ENCODE data around the gene SELENBP1.
A peak's percentile ranks its signal among the peaks of the same experiment; 100 is the strongest.
"Not testable (repeated sequence)": the region's sequence is repeated elsewhere in the genome, so short reads cannot be mapped to it uniquely, and the experiment has no call there.

SELENBP1 gene

DNA sequence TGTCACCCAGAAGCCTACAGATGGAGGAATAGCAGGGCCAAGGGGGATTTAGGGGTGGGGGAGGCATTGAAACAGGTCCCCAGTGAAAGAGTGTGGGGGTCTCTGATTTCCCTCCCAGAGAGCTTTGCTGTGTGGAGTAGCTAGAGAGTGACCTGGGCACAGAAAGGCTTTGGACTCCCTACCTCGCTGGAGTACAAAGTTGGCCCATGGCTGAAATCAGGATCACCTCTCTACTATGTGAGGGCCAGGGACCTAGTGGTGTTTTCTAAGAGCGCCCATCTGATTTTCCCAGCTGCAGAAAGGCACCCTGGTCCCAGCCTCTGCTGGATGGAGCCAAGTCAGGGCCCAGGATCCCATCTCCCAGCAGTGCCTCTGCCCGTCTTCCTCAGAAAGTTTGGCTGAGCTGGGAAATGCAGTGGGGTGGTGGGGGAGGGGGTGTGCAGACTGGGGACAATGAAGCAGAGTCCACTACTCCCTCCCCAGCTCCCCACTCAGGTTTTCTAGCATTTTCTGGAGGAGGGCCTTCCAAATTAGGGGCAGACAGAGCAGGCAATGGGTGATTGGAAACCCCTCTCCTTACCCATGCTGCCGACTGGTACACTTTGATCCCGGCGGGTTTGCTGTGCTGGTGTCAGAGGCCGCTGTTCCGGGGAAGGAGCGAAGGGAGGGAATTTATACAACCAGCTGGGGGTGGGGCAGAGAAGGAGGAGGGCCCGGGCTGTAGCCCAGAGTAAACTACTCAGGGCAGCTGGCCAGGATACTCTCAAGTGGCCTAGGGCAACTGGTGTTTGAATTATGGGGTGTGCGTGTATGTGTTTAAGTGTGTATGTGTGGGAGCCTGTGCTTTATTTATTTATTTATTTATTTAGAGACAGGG lies at the start of gene SELENBP1:
SELENBP1 (minus strand) TSS at position 648 of the 877 bp plus-strand sequence; CDS start at position 584, 64 bp downstream.
- FAIRE-seq: no peak

GRCh38 chr1:151419819-151420218 lies 47.3 kb upstream of the SELENBP1 start:
- FAIRE-seq: no peak

DNA sequence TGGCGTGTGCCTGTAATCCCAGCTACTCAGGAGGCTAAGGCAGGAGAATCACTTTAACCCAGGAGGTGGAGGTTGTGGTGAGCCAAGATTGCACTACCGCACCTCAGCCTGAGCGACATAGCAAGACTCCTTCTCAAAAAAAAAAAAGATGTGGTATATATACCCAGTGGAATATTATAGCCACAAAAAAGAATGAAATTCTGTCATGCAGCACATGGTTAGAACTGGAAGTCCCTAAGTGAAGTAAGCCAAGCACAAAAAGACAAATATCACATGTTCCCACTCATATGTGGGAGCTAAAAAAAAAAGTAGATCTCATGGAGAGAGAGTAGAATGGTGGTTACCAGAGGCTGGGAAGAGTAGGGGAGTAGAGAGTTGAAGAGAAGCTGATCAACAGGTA lies 45.6 kb upstream of the SELENBP1 start:
- no peak for FAIRE-seq

GRCh38 chr1:151416231-151416630 lies 43.7 kb upstream of the SELENBP1 start:
- FAIRE-seq: no peak

DNA sequence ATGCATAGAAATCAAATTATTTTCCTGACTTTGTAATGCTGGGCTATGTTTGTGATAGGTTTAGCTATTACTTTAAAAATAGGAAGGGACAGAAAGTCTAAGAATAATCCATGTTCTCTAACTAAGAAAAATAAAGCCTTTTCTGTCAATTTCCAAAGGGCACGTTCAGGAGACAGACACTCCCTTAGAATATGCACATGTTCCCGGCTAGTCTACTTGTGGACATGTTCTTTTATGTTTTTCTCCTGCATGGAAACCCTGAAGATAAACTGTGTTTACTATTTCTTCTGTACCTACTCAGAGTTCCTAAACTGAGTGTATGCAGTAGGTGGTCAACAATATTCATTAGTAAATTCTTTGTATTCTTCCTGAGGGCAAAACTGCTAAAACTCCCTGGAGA lies 39.4 kb upstream of the SELENBP1 start:
- no peak for FAIRE-seq

DNA sequence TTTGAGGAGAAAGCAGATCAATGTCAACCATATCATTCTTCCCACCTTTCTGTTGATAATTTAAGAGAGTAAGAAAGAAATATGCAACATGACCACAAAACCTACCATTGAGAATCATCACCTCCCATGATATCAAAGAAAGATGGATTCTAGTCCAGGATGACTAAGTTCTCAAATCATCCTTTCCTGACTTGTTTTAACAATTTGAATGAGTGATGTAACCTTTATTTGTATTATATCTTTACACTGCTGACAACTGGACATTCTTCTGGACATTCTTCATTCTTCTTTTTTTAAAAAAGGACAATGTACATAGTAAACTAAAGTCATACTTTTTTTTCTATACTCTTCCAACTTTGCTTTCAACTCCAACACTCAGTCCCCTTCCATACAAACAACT lies 36.4 kb upstream of the SELENBP1 start:
- FAIRE-seq: no peak

GRCh38 chr1:151407304-151407703 lies 34.8 kb upstream of the SELENBP1 start:
- no peak for FAIRE-seq

DNA sequence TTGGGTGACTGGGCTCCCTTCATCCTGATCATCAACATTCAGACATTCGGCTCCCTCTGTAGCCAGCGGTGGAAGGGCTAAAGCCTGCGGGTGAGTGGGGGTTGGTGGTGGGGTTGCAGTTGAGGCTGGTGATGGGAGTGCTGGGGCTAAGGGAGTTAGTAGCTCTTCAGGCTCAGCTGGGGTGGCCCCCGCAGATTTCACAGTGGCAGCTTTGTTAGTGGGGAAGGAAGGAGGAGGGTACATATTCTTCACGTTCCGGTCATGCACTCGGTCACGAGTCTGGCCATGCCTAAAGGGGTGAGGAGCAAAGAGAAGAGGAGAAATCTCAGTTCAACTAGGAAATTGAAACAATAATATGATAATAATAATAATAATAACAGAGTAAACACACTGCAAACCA lies 33.7 kb upstream of the SELENBP1 start:
- no peak for FAIRE-seq

- no peak for FAIRE-seq
Measured at GRCh38 chr1:151405187-151405951, 32.9 kb upstream of the SELENBP1 start.

DNA sequence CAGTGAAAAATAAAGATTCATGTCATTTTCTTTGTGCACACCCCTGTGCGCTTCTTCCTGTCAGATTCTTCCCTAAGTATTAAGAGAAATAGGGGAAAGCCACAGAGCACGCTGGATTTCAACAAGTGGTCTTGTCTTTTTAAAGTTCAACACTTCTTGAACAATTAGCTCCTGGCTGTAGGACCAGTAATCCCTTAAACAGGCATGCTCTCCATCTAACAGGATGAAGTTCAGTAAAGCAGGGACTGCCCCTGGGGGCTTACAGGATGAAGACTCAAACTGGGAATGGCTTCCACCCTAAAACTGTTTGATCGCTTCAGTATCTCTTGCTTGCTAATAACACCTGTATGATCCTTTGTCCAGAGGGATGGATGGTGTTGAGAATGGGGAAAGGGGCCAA lies 31.1 kb upstream of the SELENBP1 start:
- FAIRE-seq: no peak

DNA sequence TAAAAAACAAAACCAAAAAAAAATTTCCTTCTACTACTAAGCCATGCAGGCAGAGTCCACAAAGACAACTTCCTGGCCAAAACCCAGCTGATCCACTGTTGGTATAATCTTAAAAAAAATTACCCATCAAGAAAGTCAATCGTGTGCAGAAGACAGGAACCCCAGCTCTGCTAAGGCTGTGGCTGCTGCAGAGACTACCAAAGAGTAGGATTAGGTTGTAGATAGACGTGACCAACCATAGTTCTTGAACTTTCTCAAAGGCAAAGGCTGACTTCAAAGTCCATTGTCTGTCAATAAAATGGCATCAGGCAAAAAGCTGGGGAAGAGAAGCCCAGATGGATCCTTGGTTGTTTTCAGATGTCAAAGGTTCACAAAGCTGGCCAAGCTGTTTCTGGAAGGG lies 30.3 kb upstream of the SELENBP1 start:
- FAIRE-seq: no peak

DNA sequence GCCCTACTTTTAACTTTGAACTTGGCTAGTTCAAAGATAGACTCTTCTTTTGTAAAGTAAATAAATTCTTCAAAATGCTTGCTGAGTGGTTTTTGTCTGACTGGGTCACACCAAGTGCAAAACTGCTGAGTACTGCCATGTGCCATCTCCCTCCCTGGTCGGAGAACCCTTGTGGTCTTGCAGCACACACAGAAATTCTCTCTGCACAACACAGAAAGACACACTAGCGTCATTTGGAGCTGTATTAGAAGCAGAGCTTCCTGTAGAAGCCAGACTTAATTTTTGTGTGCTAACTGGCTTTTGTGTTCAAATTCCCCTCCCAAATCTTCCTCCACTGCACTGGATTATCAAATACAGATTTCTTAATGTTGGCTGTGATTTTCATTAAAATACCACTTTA lies 29.4 kb upstream of the SELENBP1 start:
- no peak for FAIRE-seq

- FAIRE-seq: no peak
Measured at GRCh38 chr1:151401125-151401788, 28.8 kb upstream of the SELENBP1 start.

GRCh38 chr1:151399324-151400171 lies 27.0 kb upstream of the SELENBP1 start, which contains the start of gene PSMB4:
TSS of gene PSMB4 (plus strand) at chr1:151399573. CDS start at chr1:151399588, 15 bp downstream.
- FAIRE-seq: peak; percentile 94

- FAIRE-seq: not testable (repeated sequence)
Measured at GRCh38 chr1:151396265-151396664, 23.8 kb upstream of the SELENBP1 start.

DNA sequence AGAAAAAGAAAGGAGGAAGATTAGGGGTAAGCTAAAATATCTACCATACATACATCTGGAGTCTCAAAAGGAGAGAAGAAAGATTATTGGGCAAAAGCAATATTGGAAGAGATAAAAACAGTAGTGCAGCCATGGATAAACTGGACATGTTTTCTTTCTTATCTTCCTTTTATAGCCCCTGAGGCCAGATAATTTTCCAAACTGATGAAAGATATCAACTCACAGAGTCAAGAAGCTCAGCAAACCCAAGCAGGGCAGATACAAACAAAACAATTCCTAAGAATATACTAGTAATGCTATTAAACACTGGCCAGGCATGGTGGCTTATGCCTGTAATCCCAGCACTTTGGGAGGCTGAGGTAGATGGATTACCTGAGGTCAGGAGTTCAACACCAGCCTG lies 21.1 kb upstream of the SELENBP1 start:
- FAIRE-seq: no peak

- no peak for FAIRE-seq
Measured at GRCh38 chr1:151391079-151391563, 18.6 kb upstream of the SELENBP1 start.

- FAIRE-seq: not testable (repeated sequence)
Measured at GRCh38 chr1:151390221-151391078, 17.9 kb upstream of the SELENBP1 start.

GRCh38 chr1:151386002-151386401 lies 13.5 kb upstream of the SELENBP1 start:
- no peak for FAIRE-seq

- FAIRE-seq: no peak
Measured at GRCh38 chr1:151384584-151384983, 12.1 kb upstream of the SELENBP1 start.
